Spinal cord (tissue), 10 donors: ENCODE data around the gene MSH3. TPM values are rescaled to one million over a fixed set of nuclear protein-coding genes. Genes with fewer than 3 reads are reported as not detected.
"Not testable (repeated sequence)": the region's sequence is repeated elsewhere in the genome, so short reads cannot be mapped to it uniquely, and the experiment has no call there.

Experiments used
- DNase-seq, 6 donors: peaks; one replicate each; pipeline versions ENCODE4 v3.0.0 to v3.0.0-alpha.2; 2013 to 2015; ENCODE audit warnings: low spot score in 6 of 6, low read depth in 4 of 6
- H3K27ac ChIP-seq: one replicate; pipeline ENCODE4 v1.5.1; 2013; ENCODE audit warnings: low read depth, low read length, control low read depth
- H3K27me3 ChIP-seq: one replicate; pipeline ENCODE4 v1.6.1; 2013; ENCODE audit warnings: low read length; ENCODE audit not compliant: control insufficient read depth, insufficient read depth
- H3K36me3 ChIP-seq: one replicate; pipeline ENCODE4 v1.6.1; 2013; ENCODE audit warnings: low read length; ENCODE audit not compliant: control insufficient read depth, insufficient read depth
- H3K4me1 ChIP-seq: one replicate; pipeline ENCODE4 v1.6.1; 2013; ENCODE audit warnings: low read length; ENCODE audit not compliant: control insufficient read depth, insufficient read depth
- H3K4me3 ChIP-seq: one replicate; pipeline ENCODE4 v1.5.1; 2013; ENCODE audit warnings: low read depth, low read length, control low read depth
- H3K9me3 ChIP-seq: one replicate; pipeline ENCODE4 v1.6.1; 2013; ENCODE audit warnings: low read length; ENCODE audit not compliant: control insufficient read depth, insufficient read depth
- WGBS: methylation state at CpG from one replicate; pipeline ENCODE4 v1.1.5; 2013; ENCODE audit warnings: missing lambda C conversion rate; ENCODE audit not compliant: insufficient coverage; 5-methylcytosine and 5-hydroxymethylcytosine counted together
- polyA plus RNA-seq, 2 donors: library from polyadenylated mRNA; unstranded; fragments of 120-200 nt; gene quantifications; one replicate each; pipeline ENCODE4 v1.2.1, GENCODE V29; 2013; ENCODE audit not compliant: insufficient read length in 2 of 2
- total RNA-seq, 2 donors: library from RNA; depleted of rRNA in 1 of 2; stranded (reverse); fragments of 120-200 nt in 1 of 2; fragments of >200 nt in 1 of 2; gene quantifications; one replicate each; pipeline versions ENCODE4 v1.2.3 to v1.2.4, GENCODE V29; 2013 to 2014
- donor health status: healthy.

The MSH3 gene
- total and polyA plus RNA-seq, 4 donors = 9.4 to 29.0 (median 15.9) TPM

- WGBS = no CpG with 5 or more reads among the region's 3 CpGs
- H3K36me3 ChIP-seq = peaks cover 4% of the 10 kb centered on the region
- no peaks in the 10 kb centered on the region for H3K9me3 ChIP-seq
- H3K27me3 ChIP-seq = no peaks in the 10 kb centered on the region
- H3K4me3 ChIP-seq = no peak overlapping the region
- no peaks in the 10 kb centered on the region for H3K4me1 ChIP-seq
- no peak overlapping the region for H3K27ac ChIP-seq
- DNase-seq = no peak
Observed at GRCh38 chr5:80864706-80865435, 210.4 kb downstream of the MSH3 start.

GRCh38 chr5:80865551-80865950, 211.1 kb downstream of the MSH3 start:
- Histone ChIP-seq H3K36me3 (peaks cover 4% of the 10 kb centered on the region), H3K4me3 (no peak overlapping the region), H3K27ac (no peak overlapping the region), H3K27me3 (no peaks in the 10 kb centered on the region), H3K9me3 (no peaks in the 10 kb centered on the region), H3K4me1 (no peaks in the 10 kb centered on the region)
- 100% methylated on average over 1 of the region's 2 CpGs for WGBS
- DNase-seq = no peak

- WGBS = no CpG with 5 or more reads among the region's 2 CpGs
- no peak overlapping the region for H3K27ac ChIP-seq
- no peak for DNase-seq
Observed at GRCh38 chr5:80866371-80866770, 211.9 kb downstream of the MSH3 start.

GRCh38 chr5:80867233-80867632, 212.8 kb downstream of the MSH3 start:
- Histone ChIP-seq H3K9me3 (no peaks in the 10 kb centered on the region), H3K4me1 (no peaks in the 10 kb centered on the region), H3K27me3 (no peaks in the 10 kb centered on the region), H3K36me3 (peaks cover 4% of the 10 kb centered on the region), H3K27ac (no peak overlapping the region), H3K4me3 (no peak overlapping the region)
- DNase-seq = no peak

More at GRCh38 chr5:80866371-80866770, 211.9 kb downstream of the MSH3 start:
- no peaks in the 10 kb centered on the region for H3K9me3 ChIP-seq
- no peaks in the 10 kb centered on the region for H3K4me1 ChIP-seq
- peaks cover 4% of the 10 kb centered on the region for H3K36me3 ChIP-seq
- no peak overlapping the region for H3K4me3 ChIP-seq
- no peaks in the 10 kb centered on the region for H3K27me3 ChIP-seq

- H3K27me3 ChIP-seq = no peaks in the 10 kb centered on the region
- DNase-seq = no peak
- WGBS = no CpG with 5 or more reads among the region's 3 CpGs
- H3K27ac ChIP-seq = no peak overlapping the region
- peaks cover 4% of the 10 kb centered on the region for H3K36me3 ChIP-seq
- H3K4me1 ChIP-seq = no peaks in the 10 kb centered on the region
- H3K4me3 ChIP-seq = no peak overlapping the region
- no peaks in the 10 kb centered on the region for H3K9me3 ChIP-seq
Observed at GRCh38 chr5:80870442-80870841, 216.0 kb downstream of the MSH3 start.

- Histone ChIP-seq H3K27ac (no peak overlapping the region), H3K4me1 (no peaks in the 10 kb centered on the region), H3K36me3 (no peaks in the 10 kb centered on the region), H3K9me3 (no peaks in the 10 kb centered on the region), H3K27me3 (no peaks in the 10 kb centered on the region), H3K4me3 (no peak overlapping the region)
- DNase-seq = no peak
- 100% methylated on average over 1 of the region's 4 CpGs for WGBS
Observed at GRCh38 chr5:80871541-80871961, 217.1 kb downstream of the MSH3 start.

- Histone ChIP-seq H3K4me3 (no peak overlapping the region), H3K27ac (no peak overlapping the region), H3K27me3 (no peaks in the 10 kb centered on the region), H3K4me1 (no peaks in the 10 kb centered on the region), H3K9me3 (no peaks in the 10 kb centered on the region), H3K36me3 (peaks cover 6% of the 10 kb centered on the region)
- peak in 2 of 6 donors; percentile 5 to 18 for DNase-seq
- 82% methylated on average over 2 of the region's 2 CpGs for WGBS
Observed at GRCh38 chr5:80874162-80874561, 219.7 kb downstream of the MSH3 start.

- H3K9me3 ChIP-seq = no peaks in the 10 kb centered on the region
- no peak overlapping the region for H3K27ac ChIP-seq
- H3K27me3 ChIP-seq = no peaks in the 10 kb centered on the region
- 86% methylated on average over 2 of the region's 3 CpGs for WGBS
- peak in 1 of 6 donors; percentile 5 for DNase-seq
- H3K36me3 ChIP-seq = peaks cover 6% of the 10 kb centered on the region
- H3K4me1 ChIP-seq = no peaks in the 10 kb centered on the region
- H3K4me3 ChIP-seq = no peak overlapping the region
Observed at GRCh38 chr5:80877592-80877991, 223.1 kb downstream of the MSH3 start.

GRCh38 chr5:80881726-80882125, 227.3 kb downstream of the MSH3 start:
- Histone ChIP-seq H3K4me3 (no peak overlapping the region), H3K9me3 (no peaks in the 10 kb centered on the region), H3K4me1 (no peaks in the 10 kb centered on the region), H3K36me3 (peaks cover 6% of the 10 kb centered on the region), H3K27me3 (no peaks in the 10 kb centered on the region), H3K27ac (no peak overlapping the region)
- DNase-seq = no peak
- WGBS = no CpG with 5 or more reads among the region's 4 CpGs

- not testable (repeated sequence) for H3K9me3 ChIP-seq, DNase-seq, H3K36me3 ChIP-seq, H3K27ac ChIP-seq, H3K4me3 ChIP-seq, H3K4me1 ChIP-seq, H3K27me3 ChIP-seq
- WGBS = no CpG with 5 or more reads among the region's 3 CpGs
Observed at GRCh38 chr5:80883390-80883789, 228.9 kb downstream of the MSH3 start.
